Measurements from ENCODE around the gene PLXNA4.

GRCh38 chr7:132355048-132355447 is 221.2 kb downstream of the PLXNA4 start:
- TF ChIP-seq CTCF (IDR thresholded peaks at IDR 0.05 in 4 of 5, conservative IDR thresholded peaks at IDR 0.05 in 1 of 5): no peak
- no peak for TF ChIP-seq POLR2A (IDR thresholded peaks at IDR 0.05)
